ENCODE data around the gene RPL41. TPM values are rescaled to one million over a fixed set of nuclear protein-coding genes. Genes with fewer than 3 reads are reported as not detected.
"Not testable (repeated sequence)": the region's sequence is repeated elsewhere in the genome, so short reads cannot be mapped to it uniquely, and the experiment has no call there.

The RPL41 gene
- polyA plus RNA-seq (ENCODE audit: insufficient read length) = 4,270 TPM
- long read RNA-seq, donor 1, transcript RPL41-204 (3 exons, 699 nt) = minor isoform, 276 of 869 reads
- long read RNA-seq, donor 1, transcript RPL41-206 (2 exons, 595 nt) = minor isoform, 62 of 869 reads
- long read RNA-seq, donor 1, transcript RPL41-202 (4 exons, 469 nt) = major isoform, 444 of 869 reads
- long read RNA-seq, donor 1, transcript RPL41-205 (2 exons, 238 nt) = minor isoform, 5 of 869 reads
- long read RNA-seq, donor 1, partial matches to known transcripts = 59 of 869 reads
- long read RNA-seq, donor 1, other reads (novel, unspliced or antisense) = 20 of 869 reads
- long read RNA-seq, donor 2, transcript RPL41-204 (3 exons, 699 nt) = minor isoform, 168 of 739 reads
- long read RNA-seq, donor 2, transcript RPL41-202 (4 exons, 469 nt) = major isoform, 434 of 739 reads
- long read RNA-seq, donor 2, transcript RPL41-206 (2 exons, 595 nt) = minor isoform, 41 of 739 reads
- long read RNA-seq, donor 2, transcript RPL41-205 (2 exons, 238 nt) = minor isoform, 6 of 739 reads
- long read RNA-seq, donor 2, partial matches to known transcripts = 21 of 739 reads
- long read RNA-seq, donor 2, other reads (novel, unspliced or antisense) = 62 of 739 reads
- long read RNA-seq, donor 3, transcript RPL41-202 (4 exons, 469 nt) = major isoform, 276 of 481 reads
- long read RNA-seq, donor 3, transcript RPL41-204 (3 exons, 699 nt) = minor isoform, 115 of 481 reads
- long read RNA-seq, donor 3, transcript RPL41-206 (2 exons, 595 nt) = minor isoform, 40 of 481 reads
- long read RNA-seq, donor 3, partial matches to known transcripts = 14 of 481 reads
- long read RNA-seq, donor 3, other reads (novel, unspliced or antisense) = 28 of 481 reads
- long read RNA-seq, donor 4, transcript RPL41-202 (4 exons, 469 nt) = major isoform, 138 of 216 reads
- long read RNA-seq, donor 4, transcript RPL41-204 (3 exons, 699 nt) = minor isoform, 44 of 216 reads
- long read RNA-seq, donor 4, transcript RPL41-206 (2 exons, 595 nt) = minor isoform, 20 of 216 reads
- long read RNA-seq, donor 4, partial matches to known transcripts = 0 of 216 reads
- long read RNA-seq, donor 4, other reads (novel, unspliced or antisense) = 13 of 216 reads
- long read RNA-seq, donor 5, transcript RPL41-203 (4 exons, 335 nt) = minor isoform, 9 of 1,588 reads
- long read RNA-seq, donor 5, transcript RPL41-206 (2 exons, 595 nt) = minor isoform, 98 of 1,588 reads
- long read RNA-seq, donor 5, transcript RPL41-202 (4 exons, 469 nt) = major isoform, 993 of 1,588 reads
- long read RNA-seq, donor 5, transcript RPL41-204 (3 exons, 699 nt) = minor isoform, 313 of 1,588 reads
- long read RNA-seq, donor 5, partial matches to known transcripts = 91 of 1,588 reads
- long read RNA-seq, donor 5, other reads (novel, unspliced or antisense) = 73 of 1,588 reads
- long read RNA-seq, donor 6, transcript RPL41-204 (3 exons, 699 nt) = minor isoform, 267 of 1,006 reads
- long read RNA-seq, donor 6, transcript RPL41-202 (4 exons, 469 nt) = major isoform, 548 of 1,006 reads
- long read RNA-seq, donor 6, transcript RPL41-205 (2 exons, 238 nt) = minor isoform, 7 of 1,006 reads
- long read RNA-seq, donor 6, transcript RPL41-206 (2 exons, 595 nt) = minor isoform, 76 of 1,006 reads
- long read RNA-seq, donor 6, partial matches to known transcripts = 58 of 1,006 reads
- long read RNA-seq, donor 6, other reads (novel, unspliced or antisense) = 47 of 1,006 reads
- long read RNA-seq, donor 7, transcript RPL41-206 (2 exons, 595 nt) = minor isoform, 82 of 1,412 reads
- long read RNA-seq, donor 7, transcript RPL41-202 (4 exons, 469 nt) = major isoform, 866 of 1,412 reads
- long read RNA-seq, donor 7, transcript RPL41-205 (2 exons, 238 nt) = minor isoform, 9 of 1,412 reads
- long read RNA-seq, donor 7, transcript RPL41-204 (3 exons, 699 nt) = minor isoform, 318 of 1,412 reads
- long read RNA-seq, donor 7, partial matches to known transcripts = 77 of 1,412 reads
- long read RNA-seq, donor 7, other reads (novel, unspliced or antisense) = 51 of 1,412 reads
- long read RNA-seq, donor 8, transcript RPL41-206 (2 exons, 595 nt) = minor isoform, 17 of 358 reads
- long read RNA-seq, donor 8, transcript RPL41-204 (3 exons, 699 nt) = minor isoform, 74 of 358 reads
- long read RNA-seq, donor 8, transcript RPL41-202 (4 exons, 469 nt) = major isoform, 231 of 358 reads
- long read RNA-seq, donor 8, partial matches to known transcripts = 17 of 358 reads
- long read RNA-seq, donor 8, other reads (novel, unspliced or antisense) = 13 of 358 reads

- DNase-seq = peak; percentile 98
These were observed at the start of gene RPL41 for GRCh38 chr12:56116267-56117081. TSS of gene RPL41 (plus strand) at chr12:56116633.

DNA sequence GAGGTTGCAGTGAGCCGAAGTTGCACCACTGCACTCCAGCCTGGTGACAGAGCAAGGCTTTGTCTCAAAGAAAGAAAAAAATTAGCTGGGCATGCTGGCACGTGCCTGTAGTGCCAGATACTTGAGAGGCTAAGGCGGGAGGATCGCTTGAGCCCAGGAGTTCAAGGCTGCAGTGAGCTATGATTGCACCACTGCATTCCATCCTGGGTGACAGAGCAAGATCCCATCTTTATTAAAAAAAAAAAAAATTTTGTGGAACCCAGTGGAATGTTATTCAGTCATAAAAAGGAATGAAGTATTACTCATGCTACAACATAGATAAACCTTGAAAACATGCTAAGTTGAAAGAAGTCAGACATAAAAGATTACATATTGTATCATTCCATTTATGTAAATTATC is 44.8 kb upstream of the RPL41 start:
- no peak for DNase-seq

DNA sequence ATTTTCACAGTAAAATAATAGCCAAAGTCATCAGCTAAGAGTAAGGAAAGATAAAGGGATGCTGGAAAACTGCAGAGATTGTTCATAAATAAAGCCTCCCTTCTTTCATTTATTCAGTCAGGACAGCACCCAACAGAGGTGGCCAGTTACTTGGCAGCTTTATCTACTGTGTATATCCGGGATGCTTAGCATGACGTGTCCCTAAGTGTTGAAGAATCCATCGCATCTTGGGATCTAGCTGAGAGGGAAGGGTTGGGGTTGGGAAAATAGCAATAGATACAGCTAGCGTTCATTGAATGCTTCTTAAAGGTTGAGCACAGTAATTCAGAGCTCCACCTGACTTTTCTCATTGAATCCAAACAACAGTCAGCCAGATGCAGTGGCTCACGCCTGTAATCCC is 42.0 kb upstream of the RPL41 start:
- no peak for DNase-seq

DNA sequence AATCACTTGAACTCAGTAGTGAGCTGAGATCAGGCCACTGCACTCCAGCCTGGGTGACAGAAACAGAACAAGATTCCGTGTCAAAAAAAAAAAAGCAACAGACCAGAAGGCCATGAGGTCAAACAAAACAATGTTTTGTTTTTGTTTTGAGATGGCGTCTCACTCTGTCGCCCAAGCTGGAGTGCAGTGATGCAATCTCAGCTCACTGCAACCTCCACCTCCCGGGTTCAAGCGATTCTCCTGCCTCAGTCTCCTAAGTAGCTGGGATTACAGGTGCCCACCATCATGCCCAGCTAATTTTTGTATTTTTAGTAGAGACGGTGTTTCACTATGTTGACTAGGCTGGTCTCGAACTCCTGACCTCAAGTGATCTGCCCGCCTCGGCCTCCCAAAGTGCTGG is 38.5 kb upstream of the RPL41 start:
- DNase-seq = not testable (repeated sequence)

DNA sequence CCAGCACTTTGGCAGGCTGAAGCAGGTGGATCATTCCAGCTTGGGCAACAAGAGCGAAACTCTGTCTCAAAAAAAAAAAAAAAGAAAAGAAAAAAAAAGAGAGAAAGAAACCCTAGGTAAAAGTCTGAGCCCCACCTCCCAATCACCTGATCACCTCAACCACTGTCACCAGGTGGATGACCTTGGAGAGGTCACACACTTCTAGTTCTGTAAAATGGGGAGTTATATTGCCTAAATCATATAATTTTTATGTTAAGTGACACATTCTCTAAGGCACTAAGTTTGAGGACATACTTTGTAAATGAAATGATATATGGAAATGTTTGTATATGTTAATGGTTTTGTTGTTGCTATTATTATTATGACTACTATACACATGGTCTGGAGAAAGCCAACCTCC is 38.0 kb upstream of the RPL41 start:
- DNase-seq = no peak

DNA sequence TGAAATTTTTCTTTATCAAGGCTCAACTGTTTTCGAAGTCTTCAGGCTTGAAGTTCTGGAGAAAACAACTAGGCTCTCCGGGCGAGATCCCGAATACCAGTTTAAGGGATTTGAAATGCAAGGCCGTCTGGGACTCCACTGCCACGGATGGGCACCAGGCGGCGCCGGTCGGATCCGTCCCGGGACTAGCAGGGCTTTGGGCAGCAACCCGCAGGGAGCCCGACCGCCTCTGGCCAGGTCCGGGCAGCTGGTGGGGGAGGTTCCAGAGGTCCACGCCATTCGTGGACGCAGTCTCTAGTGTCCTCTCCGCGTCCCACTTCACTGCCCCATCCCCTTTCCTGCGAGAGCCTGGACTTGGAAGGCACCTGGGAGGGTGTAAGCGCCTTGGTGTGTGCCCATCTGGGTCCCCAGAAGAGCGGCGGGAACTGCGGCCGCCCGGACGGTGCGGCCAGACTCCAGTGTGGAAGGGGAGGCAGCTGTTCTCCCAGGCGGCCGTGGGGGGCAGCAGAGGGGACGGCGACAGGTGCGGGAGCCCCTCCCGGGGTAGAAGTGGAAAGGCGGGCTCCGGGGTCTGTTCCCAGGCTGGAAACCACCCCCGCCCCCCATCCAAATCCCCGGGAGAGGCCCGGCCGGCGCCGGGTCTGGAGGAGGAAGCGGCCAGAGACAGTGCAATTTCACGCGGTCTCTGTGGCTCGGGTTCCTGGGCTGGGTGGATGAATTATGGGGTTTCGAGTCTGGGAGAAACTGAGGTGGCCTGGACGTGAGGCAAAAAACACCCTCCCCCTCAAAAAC is 37.3 kb upstream of the RPL41 start:
- DNase-seq = peak; percentile 79

- peak; percentile 81 for DNase-seq
These were observed 36.5 kb upstream of the RPL41 start, which contains the start of gene ERBB3 for GRCh38 chr12:56079723-56080555. TSS of gene ERBB3 (plus strand) at chr12:56080165. CDS start at chr12:56080301, 136 bp downstream.

GRCh38 chr12:56080556-56081138 is 35.8 kb upstream of the RPL41 start:
- no peak for DNase-seq

GRCh38 chr12:56081393-56082347 is 34.8 kb upstream of the RPL41 start:
- no peak for DNase-seq

DNA sequence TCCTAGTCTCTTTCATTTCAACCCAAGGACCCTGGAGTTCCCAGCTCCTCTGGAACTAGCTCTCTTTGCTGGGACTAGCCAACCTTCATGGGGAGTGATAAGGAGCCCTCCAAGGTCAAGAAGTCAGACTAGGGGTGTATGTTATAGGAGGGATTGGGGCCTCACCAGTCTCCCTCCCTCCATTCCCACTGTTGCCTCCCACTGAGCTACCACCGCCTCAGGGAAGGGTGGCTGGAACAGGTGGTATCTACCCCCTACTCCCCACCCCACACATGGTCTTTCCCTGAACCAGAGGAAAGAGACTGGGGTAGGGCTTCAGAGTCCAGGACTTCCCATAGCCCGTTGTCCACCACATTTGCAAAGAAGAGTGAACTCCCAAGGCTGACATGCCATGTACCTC is 34.1 kb upstream of the RPL41 start:
- no peak for DNase-seq

DNA sequence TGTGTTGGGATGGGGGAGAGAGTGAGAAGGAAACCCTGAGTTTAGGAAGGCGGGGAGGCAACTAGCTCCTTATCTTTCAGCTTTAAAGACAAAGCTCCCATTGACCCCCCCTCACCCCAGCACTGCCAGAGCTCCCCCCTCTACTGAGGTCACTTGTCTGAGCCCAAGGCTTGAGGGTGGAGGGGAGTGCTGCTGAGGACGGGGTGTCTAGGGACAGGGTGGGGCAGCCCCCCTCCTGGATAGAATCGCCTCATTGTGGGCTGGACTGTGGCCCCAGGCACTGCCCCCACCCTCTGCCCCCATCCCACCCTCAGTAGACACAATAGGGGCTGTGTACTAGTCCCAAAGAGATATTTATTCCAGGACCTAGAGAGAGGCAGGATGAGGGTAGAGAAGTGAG is 33.5 kb upstream of the RPL41 start:
- DNase-seq = no peak

DNA sequence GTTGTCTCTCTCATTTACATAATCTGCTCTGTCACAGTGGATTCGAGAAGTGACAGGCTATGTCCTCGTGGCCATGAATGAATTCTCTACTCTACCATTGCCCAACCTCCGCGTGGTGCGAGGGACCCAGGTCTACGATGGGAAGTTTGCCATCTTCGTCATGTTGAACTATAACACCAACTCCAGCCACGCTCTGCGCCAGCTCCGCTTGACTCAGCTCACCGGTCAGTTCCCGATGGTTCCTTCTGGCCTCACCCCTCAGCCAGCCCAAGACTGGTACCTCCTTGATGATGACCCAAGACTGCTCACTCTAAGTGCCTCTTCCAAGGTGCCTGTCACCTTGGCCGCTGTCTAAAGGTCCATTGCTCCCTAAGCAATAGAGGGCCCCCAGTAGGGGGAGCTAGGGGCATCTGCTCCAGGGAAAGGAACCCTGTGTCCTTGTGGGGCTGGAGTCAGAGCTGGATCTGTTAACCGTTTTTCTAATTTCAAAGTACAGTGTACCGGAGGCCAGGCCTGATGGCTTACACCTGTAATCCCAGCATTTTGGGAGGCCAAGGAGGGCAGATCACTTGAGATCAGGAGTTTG is 31.4 kb upstream of the RPL41 start:
- no peak for DNase-seq

DNA sequence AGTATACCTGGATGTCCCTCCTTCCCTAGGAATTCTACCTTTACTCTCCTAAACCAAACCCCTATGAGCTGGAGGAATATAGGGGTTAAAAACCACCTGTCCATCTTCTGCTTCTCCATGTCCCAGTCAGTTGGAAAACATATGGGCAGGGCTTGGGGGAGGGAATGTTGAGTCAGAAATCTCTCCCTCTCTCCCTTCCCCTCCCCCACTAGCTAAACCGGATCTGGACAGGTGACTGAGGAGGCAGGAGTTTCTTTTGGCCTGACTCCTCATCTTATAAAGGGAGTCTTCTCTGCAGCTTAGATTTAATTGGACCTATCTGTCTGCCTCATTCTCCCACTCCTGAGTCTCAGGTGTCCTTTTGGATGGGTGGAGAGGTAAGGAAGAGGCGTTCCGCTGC is 30.3 kb upstream of the RPL41 start:
- DNase-seq = no peak

DNA sequence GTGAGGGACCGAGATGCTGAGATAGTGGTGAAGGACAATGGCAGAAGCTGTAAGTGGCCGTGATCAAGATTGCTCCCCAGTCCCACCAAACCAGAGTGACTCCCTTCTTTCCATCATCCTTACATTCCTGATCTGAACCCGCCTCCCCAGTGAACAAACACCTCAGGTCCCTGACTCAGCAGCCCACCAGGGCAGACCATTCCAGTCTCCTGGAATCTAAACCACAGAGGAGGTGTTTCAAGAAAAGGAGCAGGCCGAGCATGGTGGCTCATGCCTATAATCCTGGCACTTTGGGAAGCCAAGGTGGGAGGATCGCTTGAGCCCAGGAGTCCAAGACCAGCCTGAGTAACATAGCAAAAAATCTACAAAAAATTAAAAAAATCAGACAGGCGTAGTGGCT is 29.8 kb upstream of the RPL41 start:
- DNase-seq = no peak

- DNase-seq = no peak
These were observed 29.2 kb upstream of the RPL41 start for GRCh38 chr12:56087220-56087619.

Measured in left kidney (tissue), 8 donors.